HepG2 (cell line): Measurements from ENCODE around the gene TTC1.

Experiments
- CHD2 ChIP-seq: IDR thresholded peaks from 2 replicates; pipeline ENCODE4 v1.6.1; 2011; ENCODE audit warnings: low read depth, low read length, improper control_type of control experiment
- RNF2 ChIP-seq: fragments of 450-650 bp; conservative IDR thresholded peaks from 2 replicates; pipeline ENCODE4 v1.6.1; 2016; ENCODE audit warnings: low read depth
- ZNF12 ChIP-seq: sonication (generic); formaldehyde crosslinking; IDR thresholded peaks from 2 replicates; pipeline ENCODE4 v1.5.0; 2020; ENCODE audit warnings: missing genetic modification reagents

- TF ChIP-seq ZNF12 (CRISPR knock-in tag) (no peak), CHD2 (no peak), RNF2 (no peak)
Observed at GRCh38 chr5:160087199-160087598, 78.3 kb downstream of the TTC1 start.
